ENCODE results near the gene ARRB1.
"Not testable (repeated sequence)": the region's sequence is repeated elsewhere in the genome, so short reads cannot be mapped to it uniquely, and the experiment has no call there.

The ARRB1 gene

DNA sequence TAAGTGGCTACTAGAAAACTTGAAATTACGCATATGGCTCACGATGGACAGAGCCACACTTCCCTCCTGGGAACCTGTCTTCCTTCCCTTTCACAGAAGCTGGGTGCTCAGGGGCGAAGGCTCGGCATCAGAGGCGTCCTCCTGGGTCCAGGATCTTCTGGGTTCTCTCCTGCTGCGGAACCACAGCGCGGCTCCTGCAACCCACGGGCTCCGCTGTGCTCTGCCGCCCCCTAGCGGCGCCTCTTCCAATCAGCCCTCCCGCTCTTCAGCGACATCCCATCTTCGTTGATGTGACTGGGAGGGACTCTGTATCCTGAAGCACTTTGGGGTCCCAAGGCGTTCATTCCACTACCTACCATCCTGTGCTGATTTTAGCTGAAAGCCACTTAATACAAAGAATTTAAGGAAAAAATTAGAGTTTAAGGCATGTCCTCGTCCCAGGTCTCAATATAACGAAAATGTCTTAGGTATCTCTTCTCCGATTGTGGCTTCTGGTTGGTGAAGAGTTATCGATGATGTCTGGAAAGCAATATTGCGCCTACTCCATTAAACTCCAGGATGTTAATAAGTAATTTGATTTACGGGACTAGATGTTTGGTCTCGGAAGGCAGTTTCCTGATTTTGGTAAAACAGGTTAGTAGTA, 33.1 kb upstream of the ARRB1 start:
- DNase-seq (ENCODE audit: low read depth, low spot score) = no peak
- ChIA-PET CTCF (interaction anchor here (0.6 to 12.4 kb wide), 34 partner anchors 8 to 453 kb away, joined by 3 to 534 read pairs (median 4); partner anchors contain the start of genes ARRB1, GDPD5 and RPS3), POLR2A (no interaction called here)
- TF ChIP-seq CTCF (IDR thresholded peaks at IDR 0.05; ENCODE audit: insufficient read depth, low read length, missing control alignments) = peak; percentile 97
- H3K4me3 ChIP-seq (ENCODE audit: low read depth, low read length) = no peak overlapping the region

- no peak for DNase-seq (ENCODE audit: low read depth, low spot score)
- POLR2A ChIA-PET = no interaction called here
- CTCF ChIA-PET = interaction anchor here (1.3 to 12.4 kb wide), 9 partner anchors 10 to 146 kb away, joined by 3 to 534 read pairs (median 35); partner anchors contain the start of gene GDPD5
- H3K4me3 ChIP-seq (ENCODE audit: low read depth, low read length) = no peak overlapping the region
- no peak for TF ChIP-seq CTCF (IDR thresholded peaks at IDR 0.05; ENCODE audit: insufficient read depth, low read length, missing control alignments)
Measured at GRCh38 chr11:75383246-75383645, 31.8 kb upstream of the ARRB1 start.

DNA sequence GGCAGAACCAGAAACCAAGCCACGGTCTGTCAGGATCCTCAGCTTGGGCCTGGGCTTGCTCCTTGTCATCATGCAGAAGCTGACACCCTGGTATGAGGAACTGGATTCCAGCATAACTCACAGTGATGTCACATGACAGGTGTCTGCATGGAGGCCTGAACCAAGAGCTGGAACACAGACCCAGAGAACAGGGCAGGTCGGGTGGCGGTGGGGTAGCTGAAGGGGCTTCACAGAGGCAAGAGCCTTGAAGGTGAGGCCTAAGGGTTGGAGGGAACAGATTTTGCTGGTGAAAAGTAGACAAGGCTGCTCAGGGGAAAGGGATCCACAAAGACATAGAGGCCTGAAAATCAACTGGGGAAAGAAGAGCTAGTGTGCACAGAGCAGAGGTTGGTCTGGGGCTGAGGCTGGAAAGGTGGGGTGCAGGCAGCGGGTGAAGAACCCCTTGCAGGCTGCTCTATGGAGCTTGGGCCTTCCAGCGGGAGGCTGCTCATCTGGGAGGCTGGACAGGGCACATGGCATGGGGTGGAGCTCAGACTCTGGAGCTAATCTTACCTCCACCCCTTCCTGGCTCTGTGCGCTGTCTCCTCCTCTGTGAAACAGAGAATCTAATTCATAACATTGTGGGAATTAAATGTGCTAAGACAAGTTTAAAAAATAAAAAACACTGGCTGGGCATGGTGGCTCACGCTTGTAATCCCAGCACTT, 29.4 kb upstream of the ARRB1 start:
- DNase-seq (ENCODE audit: low read depth, low spot score) = no peak
- TF ChIP-seq CTCF (IDR thresholded peaks at IDR 0.05; ENCODE audit: insufficient read depth, low read length, missing control alignments) = no peak
- H3K4me3 ChIP-seq (ENCODE audit: low read depth, low read length) = no peak overlapping the region
- POLR2A ChIA-PET = no interaction called here
- CTCF ChIA-PET = interaction anchor here (1.1 to 12.4 kb wide), 7 partner anchors 8 to 105 kb away, joined by 3 to 534 read pairs (median 18); no protein-coding TSS in a partner anchor

DNA sequence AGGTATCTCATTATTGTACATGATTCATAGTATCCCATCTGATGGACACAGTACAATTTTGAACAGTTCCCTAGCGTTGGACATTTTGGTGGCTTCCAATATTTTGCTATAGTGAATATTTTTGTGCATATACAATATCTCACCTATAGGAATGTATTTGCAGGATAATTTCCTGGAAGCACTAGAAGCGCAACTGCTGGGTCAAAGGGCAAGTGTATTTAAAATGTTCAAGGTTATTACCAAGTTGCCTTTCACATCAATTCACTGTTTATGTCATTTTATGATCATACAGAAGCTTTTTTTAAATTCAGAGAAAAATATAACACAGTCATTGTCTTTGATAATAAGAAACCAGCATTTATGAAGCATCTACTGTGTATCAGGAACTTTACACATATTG, 28.8 kb upstream of the ARRB1 start:
- DNase-seq (ENCODE audit: low read depth, low spot score) = no peak
- no peak for TF ChIP-seq CTCF (IDR thresholded peaks at IDR 0.05; ENCODE audit: insufficient read depth, low read length, missing control alignments)
- CTCF ChIA-PET = interaction anchor here (1.1 to 12.4 kb wide), 6 partner anchors 9 to 104 kb away, joined by 3 to 534 read pairs (median 10); no protein-coding TSS in a partner anchor

DNA sequence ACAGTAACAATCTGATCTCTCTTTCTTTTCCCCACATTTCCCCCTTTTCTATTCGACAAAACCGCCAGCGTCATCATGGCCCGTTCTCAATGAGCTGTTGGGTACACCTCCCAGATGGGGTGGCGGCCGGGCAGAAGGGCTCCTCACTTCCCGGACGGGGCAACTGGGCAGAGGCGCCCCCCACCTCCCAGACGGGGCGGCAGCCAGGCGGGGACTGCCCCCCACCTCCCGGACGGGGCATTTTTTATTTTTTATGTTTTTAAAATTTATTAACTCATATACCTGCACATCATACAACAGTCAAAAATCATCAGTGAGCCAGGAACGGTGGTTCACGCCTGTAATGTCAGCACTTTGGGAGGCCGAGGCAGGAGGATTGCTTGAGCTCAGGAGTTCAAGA, 27.3 kb upstream of the ARRB1 start:
- POLR2A ChIA-PET; DNase-seq (ENCODE audit: low read depth, low spot score); H3K4me3 ChIP-seq (ENCODE audit: low read depth, low read length): not testable (repeated sequence)
- CTCF ChIA-PET = interaction anchor here (2.7 to 12.4 kb wide), 3 partner anchors 11 to 103 kb away, joined by 18 to 534 read pairs (median 396); no protein-coding TSS in a partner anchor

More for the DNA sequence above, 28.8 kb upstream of the ARRB1 start:
- POLR2A ChIA-PET = no interaction called here
- H3K4me3 ChIP-seq (ENCODE audit: low read depth, low read length) = no peak overlapping the region

DNA sequence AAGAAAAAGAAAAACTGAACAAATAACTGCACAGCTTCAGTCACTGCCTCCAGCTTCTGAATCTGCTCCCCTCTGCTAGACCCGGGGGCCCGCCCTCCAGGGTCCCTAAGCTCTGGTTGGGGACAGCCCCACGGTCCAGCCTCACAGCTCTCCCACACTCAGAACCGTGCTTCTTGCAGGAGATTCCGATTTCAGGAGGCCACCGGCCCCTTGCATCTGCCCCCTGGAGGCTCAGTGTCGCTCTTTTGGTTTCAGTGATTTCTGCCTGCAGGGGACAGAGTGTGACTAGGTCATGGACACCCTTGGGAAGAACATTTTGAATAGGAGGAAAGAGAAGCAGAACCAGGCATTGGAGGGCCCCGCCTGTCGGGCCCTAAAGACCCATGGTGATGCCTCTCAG, 24.7 kb upstream of the ARRB1 start:
- ChIA-PET POLR2A (no interaction called here), CTCF (interaction anchor here (1.0 to 2.3 kb wide), 6 partner anchors 9 to 105 kb away, joined by 3 to 9 read pairs (median 4); no protein-coding TSS in a partner anchor)
- H3K4me3 ChIP-seq (ENCODE audit: low read depth, low read length) = no peak overlapping the region
- DNase-seq (ENCODE audit: low read depth, low spot score) = no peak
- TF ChIP-seq CTCF (IDR thresholded peaks at IDR 0.05; ENCODE audit: insufficient read depth, low read length, missing control alignments) = peak; percentile 17
